HG03565 (cell line): ENCODE measurements around the gene CCNE1.
"Not testable (repeated sequence)": the region's sequence is repeated elsewhere in the genome, so short reads cannot be mapped to it uniquely, and the experiment has no call there.

Experiments used
- ATAC-seq: cut with Tn5 transposase; IDR thresholded peaks from one replicate; pipeline ENCODE4 v1.9.1; 2021; ENCODE audit warnings: mild to moderate bottlenecking, moderate library complexity; ENCODE audit not compliant: unreplicated experiment

Gene CCNE1

GRCh38 chr19:29812080-29812880 lies 489 bp downstream of the CCNE1 start:
- ATAC-seq: peak; percentile 4

- no peak for ATAC-seq
Measured at GRCh38 chr19:29812881-29813275, 1.1 kb downstream of the CCNE1 start.

- ATAC-seq: no peak
Measured at GRCh38 chr19:29813642-29814041, 1.9 kb downstream of the CCNE1 start.

- no peak for ATAC-seq
Measured at GRCh38 chr19:29815231-29815630, 3.4 kb downstream of the CCNE1 start.

- no peak for ATAC-seq
Measured at GRCh38 chr19:29817316-29817715, 5.5 kb downstream of the CCNE1 start.

- ATAC-seq: no peak
Measured at GRCh38 chr19:29819300-29819699, 7.5 kb downstream of the CCNE1 start.

- ATAC-seq: no peak
Measured at GRCh38 chr19:29819986-29820385, 8.2 kb downstream of the CCNE1 start.

GRCh38 chr19:29823581-29824330 lies 12.0 kb downstream of the CCNE1 start:
- no peak for ATAC-seq

GRCh38 chr19:29825263-29825662 lies 13.5 kb downstream of the CCNE1 start:
- not testable (repeated sequence) for ATAC-seq

- no peak for ATAC-seq
Measured at GRCh38 chr19:29831041-29831548, 19.3 kb downstream of the CCNE1 start.

GRCh38 chr19:29831686-29832085 lies 19.9 kb downstream of the CCNE1 start:
- no peak for ATAC-seq

- no peak for ATAC-seq
Measured at GRCh38 chr19:29832801-29833200, 21.0 kb downstream of the CCNE1 start.

GRCh38 chr19:29833614-29834261 lies 21.9 kb downstream of the CCNE1 start:
- ATAC-seq: no peak

GRCh38 chr19:29834991-29835846 lies 23.4 kb downstream of the CCNE1 start:
- no peak for ATAC-seq

GRCh38 chr19:29836409-29836825 lies 24.6 kb downstream of the CCNE1 start:
- ATAC-seq: peak; percentile 47

GRCh38 chr19:29837448-29837981 lies 25.7 kb downstream of the CCNE1 start:
- ATAC-seq: peak; percentile 65

- no peak for ATAC-seq
Measured at GRCh38 chr19:29837996-29838395, 26.2 kb downstream of the CCNE1 start.

- no peak for ATAC-seq
Measured at GRCh38 chr19:29840066-29840950, 28.5 kb downstream of the CCNE1 start.

- ATAC-seq: no peak
Measured at GRCh38 chr19:29841209-29841558, 29.4 kb downstream of the CCNE1 start.
